Frontal cortex (tissue), 4 donors: ENCODE measurements around the gene SMYD4. TPM values are rescaled to one million over a fixed set of nuclear protein-coding genes. Genes with fewer than 3 reads are reported as not detected.

Experiments used
- DNase-seq, 2 donors: peaks; one replicate each; pipeline ENCODE4 v3.0.0; 2012; ENCODE audit warnings: low spot score in 2 of 2
- FAIRE-seq: peaks from 2 replicates; lab custom pipeline; 2012; peaks lifted over from hg19 to GRCh38; lab: Jason Lieb, UNC
- total RNA-seq: library from RNA; depleted of rRNA; stranded (reverse); fragments of >200 nt; gene quantifications from one replicate; pipeline ENCODE4 v1.2.3, GENCODE V29; 2014
- donor health status: control.
- donor health status: control.
- donor health status: control.

Gene SMYD4
- total RNA-seq, 1 donor from 2014 or later: 8.6 TPM

DNA sequence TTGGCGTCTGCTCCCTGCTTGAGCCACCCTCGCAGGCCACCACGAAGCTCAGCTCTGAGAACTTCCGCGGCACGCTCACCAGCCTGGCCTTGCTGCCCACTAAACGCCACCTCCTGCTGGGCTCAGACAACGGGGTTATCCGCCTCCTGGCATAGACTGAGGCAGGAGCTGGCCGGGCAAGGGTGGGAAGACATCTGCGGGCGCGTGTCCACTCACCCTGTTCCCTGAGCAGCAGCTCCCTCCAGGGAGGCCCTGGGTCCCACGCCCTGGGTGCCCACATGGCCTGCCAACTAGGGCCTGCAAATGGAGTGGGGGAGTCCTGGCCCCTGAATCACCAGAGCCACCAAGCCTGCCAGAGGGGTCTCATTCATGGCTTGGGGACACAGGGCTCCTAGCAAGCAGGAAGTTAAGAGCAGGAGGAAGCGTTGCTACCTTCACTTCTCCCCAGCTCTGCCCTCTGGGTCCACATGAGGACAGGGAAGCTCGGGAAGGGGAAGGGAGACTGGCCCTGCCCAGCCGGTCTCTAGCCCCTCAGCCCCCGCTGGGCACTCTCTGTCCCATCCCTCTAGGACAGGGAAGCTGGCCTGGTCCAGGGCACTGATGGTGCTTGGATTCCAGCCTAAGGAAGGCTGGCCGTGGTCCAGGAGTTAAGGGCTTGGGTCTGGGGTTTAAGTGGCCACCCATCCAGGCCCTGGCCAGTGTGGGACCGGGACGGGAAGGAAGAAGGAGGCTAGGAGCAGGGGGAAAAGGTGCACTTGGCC, 92.0 kb downstream of the SMYD4 start:
- no peak for DNase-seq
- no peak for FAIRE-seq

DNA sequence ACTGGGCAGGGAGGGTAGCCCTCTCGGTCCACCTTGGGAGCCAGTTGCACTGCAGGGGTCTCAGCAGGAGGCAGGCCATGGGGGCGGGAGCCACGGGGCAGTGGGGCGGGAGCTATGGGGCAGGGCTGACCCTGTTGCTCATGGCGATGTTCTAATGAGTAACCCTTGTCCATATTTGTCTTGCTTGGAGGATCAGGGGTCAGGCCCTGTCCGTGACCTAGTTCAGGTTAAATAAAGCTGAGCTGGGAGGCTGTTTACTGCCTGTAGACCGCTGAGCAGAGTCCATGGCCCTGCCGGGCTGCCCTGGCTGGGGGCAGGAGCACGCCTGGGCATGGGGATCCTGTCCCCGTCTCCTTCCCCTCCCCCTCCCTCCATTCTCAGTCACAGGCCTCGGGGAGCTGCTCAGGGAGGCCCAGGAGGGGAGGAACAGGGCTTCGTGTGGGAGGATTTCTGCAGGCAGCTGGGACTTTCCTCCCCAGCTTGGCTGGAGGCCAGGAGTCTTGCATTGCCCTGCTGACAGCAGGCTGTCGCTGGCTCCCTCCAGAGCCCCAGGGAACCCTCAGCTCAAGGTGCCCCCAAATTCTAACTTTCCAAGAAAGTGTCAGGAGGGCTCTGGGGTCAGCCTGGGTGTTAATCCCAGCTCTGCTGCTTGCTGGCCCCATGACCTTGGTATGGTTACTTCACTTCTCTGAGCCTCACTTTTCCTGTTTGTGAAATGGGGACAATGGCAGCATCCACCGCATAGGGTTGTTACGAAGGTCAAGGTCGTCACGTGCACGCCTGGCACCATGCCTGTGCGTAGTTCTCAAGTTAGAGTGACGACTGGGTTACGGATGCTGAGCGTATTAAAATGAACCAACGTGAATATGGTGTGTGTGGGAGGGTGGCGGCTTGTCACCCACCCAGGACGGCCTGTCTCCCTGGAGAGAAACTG, 93.1 kb downstream of the SMYD4 start:
- DNase-seq (peak in 1 of 2 donors; percentile 76), FAIRE-seq (no peak)

- DNase-seq (no peak), FAIRE-seq (no peak)
Observed at GRCh38 chr17:1735834-1736347, 93.8 kb downstream of the SMYD4 start.

DNA sequence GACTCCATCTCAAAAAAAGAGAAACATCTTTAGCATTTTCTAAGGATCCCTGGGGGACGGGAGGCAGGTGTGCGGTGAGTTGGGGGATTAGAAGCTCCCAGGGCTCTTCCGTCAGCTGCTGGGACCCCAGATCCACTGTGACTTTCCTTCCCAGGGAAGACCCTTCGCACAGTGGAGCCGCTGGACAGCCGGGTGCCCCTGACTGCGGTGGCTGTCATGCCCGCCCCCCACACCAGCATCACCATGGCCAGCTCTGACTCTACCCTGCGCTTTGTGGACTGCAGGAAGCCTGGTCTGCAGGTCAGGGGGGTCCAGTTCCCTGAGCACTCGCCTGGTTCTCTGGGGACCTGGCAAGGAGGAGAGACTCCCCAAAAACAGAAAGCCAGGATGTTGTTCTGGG, 94.3 kb downstream of the SMYD4 start:
- FAIRE-seq (no peak), DNase-seq (no peak)

DNA sequence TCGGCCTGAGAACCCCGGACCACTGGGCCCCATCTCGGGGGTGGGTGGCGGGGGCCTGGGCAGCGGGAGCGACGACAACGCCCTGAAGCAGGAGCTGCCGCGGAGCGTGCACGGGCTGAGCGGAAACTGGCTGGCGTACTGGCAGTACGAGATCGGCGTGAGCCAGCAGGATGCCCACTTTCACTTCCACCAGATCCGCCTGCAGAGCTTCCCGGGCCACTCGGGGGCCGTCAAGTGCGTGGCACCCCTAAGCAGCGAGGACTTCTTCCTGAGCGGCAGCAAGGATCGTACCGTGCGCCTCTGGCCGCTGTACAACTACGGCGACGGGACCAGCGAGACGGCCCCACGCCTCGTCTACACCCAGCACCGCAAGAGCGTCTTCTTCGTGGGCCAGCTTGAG, 95.9 kb downstream of the SMYD4 start:
- FAIRE-seq (no peak), DNase-seq (no peak)

GRCh38 chr17:1732833-1733321, 96.8 kb downstream of the SMYD4 start:
- no peak for DNase-seq
- FAIRE-seq: no peak

- DNase-seq: no peak
- no peak for FAIRE-seq
Observed at GRCh38 chr17:1732241-1732832, 97.4 kb downstream of the SMYD4 start.

GRCh38 chr17:1731194-1731506, 98.6 kb downstream of the SMYD4 start:
- DNase-seq (no peak), FAIRE-seq (no peak)

DNA sequence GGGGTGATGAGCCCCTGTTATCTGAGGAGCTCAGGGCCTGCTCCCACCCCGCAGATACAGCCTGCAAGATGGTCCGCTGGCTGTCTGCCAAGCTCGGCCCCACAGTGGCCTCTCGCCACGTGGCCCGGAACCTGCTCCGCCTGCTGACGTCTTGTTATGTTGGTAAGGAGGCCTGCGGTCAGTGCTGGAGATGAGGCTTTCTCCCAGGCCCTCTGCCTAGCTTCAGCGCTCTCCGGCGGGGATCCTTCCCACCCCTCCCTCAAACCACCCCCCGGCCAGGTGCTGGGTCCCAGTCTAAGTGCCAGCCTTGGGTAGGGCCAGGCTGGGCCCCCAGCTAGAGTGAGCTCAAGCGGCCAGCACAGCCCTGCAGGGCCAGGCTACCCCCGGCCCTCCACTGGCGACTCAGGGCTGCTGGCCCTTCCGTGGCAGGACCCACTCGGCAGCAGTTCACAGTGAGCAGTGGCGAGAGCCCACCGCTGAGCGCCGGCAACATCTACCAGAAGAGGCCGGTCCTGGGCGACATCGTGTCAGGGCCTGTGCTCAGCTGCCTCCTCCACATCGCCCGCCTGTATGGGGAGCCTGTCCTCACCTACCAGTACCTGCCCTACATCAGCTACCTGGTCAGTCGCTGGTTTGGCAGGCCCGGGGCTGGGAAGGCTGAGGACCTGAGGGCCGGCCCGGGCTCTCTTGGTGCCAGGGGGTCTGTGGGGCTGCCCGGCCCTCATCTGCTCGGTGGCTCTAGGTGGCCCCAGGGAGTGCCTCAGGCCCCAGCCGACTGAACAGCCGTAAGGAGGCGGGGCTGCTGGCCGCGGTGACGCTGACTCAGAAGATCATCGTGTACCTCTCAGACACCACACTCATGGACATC, 99.1 kb downstream of the SMYD4 start:
- no peak for FAIRE-seq
- DNase-seq: no peak

DNA sequence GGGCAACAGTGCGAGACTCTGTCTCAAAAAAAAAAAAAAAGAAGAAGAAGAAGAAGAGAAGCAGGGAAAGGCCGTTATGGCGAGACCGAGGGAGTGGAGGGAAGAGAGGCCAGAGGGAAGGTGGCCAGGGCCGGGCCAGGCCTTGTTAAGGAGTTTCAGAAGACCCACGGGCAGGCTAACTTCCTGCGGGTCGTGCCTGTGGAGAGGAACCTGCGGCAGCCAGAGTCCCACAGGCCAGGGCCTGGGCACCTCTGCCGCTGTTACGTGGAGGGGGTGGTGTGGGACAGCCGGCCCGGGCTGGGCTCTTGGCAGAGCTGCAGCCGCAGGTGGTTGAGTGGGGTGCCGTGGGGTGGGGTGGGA, 99.8 kb downstream of the SMYD4 start:
- FAIRE-seq: no peak
- no peak for DNase-seq

Other genes starting within 250 kb of the SMYD4 start
- 15.5 TPM for gene SLC43A2, start 201.1 kb downstream of the SMYD4 start, total RNA-seq
- 3.3 TPM for gene SCARF1, start 184.2 kb downstream of the SMYD4 start, total RNA-seq
- gene RILP, start 180.0 kb downstream of the SMYD4 start, total RNA-seq: 2.9 TPM
- gene PRPF8, start 145.0 kb downstream of the SMYD4 start, total RNA-seq: 75.0 TPM
- 0.41 TPM for gene TLCD2, start 119.5 kb downstream of the SMYD4 start, total RNA-seq
- 10.2 TPM for gene WDR81, start 105.2 kb downstream of the SMYD4 start, total RNA-seq
- gene SERPINF2, start 87.0 kb downstream of the SMYD4 start, total RNA-seq: not detected
- gene SERPINF1, start 67.8 kb downstream of the SMYD4 start, total RNA-seq: 9.0 TPM
- gene RPA1, start 103 bp upstream of the SMYD4 start, total RNA-seq: 19.2 TPM
- 20.4 TPM for gene RTN4RL1, start 195.4 kb upstream of the SMYD4 start, total RNA-seq
- 21.6 TPM for gene DPH1, start 200.3 kb upstream of the SMYD4 start, total RNA-seq
- gene OVCA2, start 212.1 kb upstream of the SMYD4 start, total RNA-seq: 14.7 TPM
- gene HIC1, start 225.2 kb upstream of the SMYD4 start, total RNA-seq: 3.3 TPM